DMS114 treated with DMSO at 0.1 percent for 48 hours (cell line): ENCODE data around the gene AJAP1.
"Not testable (repeated sequence)": the region's sequence is repeated elsewhere in the genome, so short reads cannot be mapped to it uniquely, and the experiment has no call there.

Experiments used
- DNase-seq: peaks from one replicate; lab custom pipeline; 2025; ENCODE audit not compliant: unreplicated experiment; lab: John Stamatoyannopoulos, UW

AJAP1 gene

GRCh38 chr1:4653796-4654725 lies at the start of gene AJAP1:
TSS of gene AJAP1 (plus strand) at chr1:4654609. CDS start at chr1:4655426, 817 bp downstream.
- DNase-seq, result no peak

GRCh38 chr1:4605158-4605557 lies 49.3 kb upstream of the AJAP1 start:
- DNase-seq, result no peak

- no peak for DNase-seq
Observed at GRCh38 chr1:4611563-4612341, 42.7 kb upstream of the AJAP1 start.

- DNase-seq, result no peak
Observed at GRCh38 chr1:4612991-4613390, 41.4 kb upstream of the AJAP1 start.

- no peak for DNase-seq
Observed at GRCh38 chr1:4613606-4614370, 40.6 kb upstream of the AJAP1 start.

GRCh38 chr1:4614371-4615137 lies 39.9 kb upstream of the AJAP1 start:
- no peak for DNase-seq

GRCh38 chr1:4615138-4615470 lies 39.3 kb upstream of the AJAP1 start:
- DNase-seq, result no peak

GRCh38 chr1:4615501-4615900 lies 38.9 kb upstream of the AJAP1 start:
- DNase-seq, result no peak

- no peak for DNase-seq
Observed at GRCh38 chr1:4616831-4617465, 37.5 kb upstream of the AJAP1 start.

GRCh38 chr1:4617506-4617905 lies 36.9 kb upstream of the AJAP1 start:
- no peak for DNase-seq

- not testable (repeated sequence) for DNase-seq
Observed at GRCh38 chr1:4618827-4619226, 35.6 kb upstream of the AJAP1 start.

GRCh38 chr1:4621646-4622045 lies 32.8 kb upstream of the AJAP1 start:
- DNase-seq, result no peak

GRCh38 chr1:4622821-4623220 lies 31.6 kb upstream of the AJAP1 start:
- DNase-seq, result no peak

- DNase-seq, result no peak
Observed at GRCh38 chr1:4624141-4624715, 30.2 kb upstream of the AJAP1 start.

GRCh38 chr1:4624801-4625200 lies 29.6 kb upstream of the AJAP1 start:
- DNase-seq, result no peak

- no peak for DNase-seq
Observed at GRCh38 chr1:4626061-4626460, 28.3 kb upstream of the AJAP1 start.

GRCh38 chr1:4626560-4627319 lies 27.7 kb upstream of the AJAP1 start:
- DNase-seq, result no peak

- DNase-seq, result no peak
Observed at GRCh38 chr1:4627353-4627752, 27.1 kb upstream of the AJAP1 start.

- DNase-seq, result no peak
Observed at GRCh38 chr1:4628992-4629391, 25.4 kb upstream of the AJAP1 start.
